GM19452 (cell line): ENCODE measurements around the gene MTHFD1L.

ENCODE experiments used
- ATAC-seq: cut with Tn5 transposase; IDR thresholded peaks from one replicate; pipeline ENCODE4 v1.9.1; 2021; ENCODE audit not compliant: unreplicated experiment

Gene MTHFD1L

DNA sequence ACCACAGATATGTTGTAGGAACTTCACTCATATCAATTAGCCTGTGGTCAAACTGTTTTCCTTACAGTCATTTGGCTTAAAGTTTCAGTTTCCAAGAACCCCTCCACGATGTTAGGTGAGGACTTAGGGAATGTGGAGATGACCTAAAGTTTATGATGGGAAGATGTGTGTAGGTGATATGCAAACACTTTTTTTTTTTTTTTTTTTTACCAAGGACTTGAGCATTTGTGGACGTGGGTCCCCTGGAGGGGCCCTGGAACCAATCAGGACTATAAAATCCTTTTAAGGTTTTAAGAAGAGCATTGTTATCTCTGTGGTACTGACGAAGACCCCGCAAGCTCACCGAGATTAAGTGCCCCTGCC, 478 bp upstream of the MTHFD1L start:
- no peak for ATAC-seq

DNA sequence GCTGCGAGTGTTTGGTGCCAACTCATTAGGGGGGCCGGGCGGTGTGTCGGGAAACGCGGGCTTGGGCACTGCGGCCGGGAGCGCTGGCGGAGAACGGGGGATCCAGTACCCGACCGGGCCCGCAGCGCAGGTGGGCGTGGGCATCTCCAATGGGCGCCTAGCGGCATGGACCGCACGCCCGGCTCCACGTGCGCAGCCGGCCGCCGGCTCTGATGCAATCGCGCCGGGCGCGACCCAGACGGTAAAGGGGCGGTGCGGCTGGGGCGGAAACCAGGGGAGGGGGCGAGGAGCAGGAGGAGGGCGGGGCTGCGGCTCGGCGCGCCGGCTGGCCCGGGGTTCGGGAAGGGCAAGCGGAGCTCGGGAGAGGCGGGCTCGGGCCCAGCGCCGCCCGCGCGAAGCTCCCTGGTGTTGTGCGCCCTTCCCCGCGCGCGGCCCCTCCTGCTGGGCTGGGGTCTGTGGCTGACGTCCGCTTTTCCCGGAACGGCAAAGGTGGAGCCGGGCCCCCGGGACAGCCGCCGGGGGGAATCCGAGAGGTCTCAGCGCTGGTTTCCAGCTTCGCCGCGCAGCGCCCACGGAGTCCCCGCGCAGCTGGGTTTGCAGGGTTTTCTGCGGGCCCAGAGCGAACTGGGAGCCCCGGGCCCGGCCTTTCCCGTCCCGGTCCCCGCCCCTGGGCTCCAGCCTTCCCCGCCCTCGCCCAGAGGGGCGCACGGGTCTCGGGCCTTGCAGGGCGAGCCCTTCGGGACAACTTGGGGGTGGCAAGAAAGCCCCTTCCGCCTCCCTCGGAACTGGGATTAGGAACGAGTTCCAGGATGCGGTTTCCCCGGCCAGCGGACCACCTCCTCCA, 867 bp downstream of the MTHFD1L start:
- ATAC-seq = peak; percentile 72

- no peak for ATAC-seq
Observed at GRCh38 chr6:150866991-150867501, 1.5 kb downstream of the MTHFD1L start.

DNA sequence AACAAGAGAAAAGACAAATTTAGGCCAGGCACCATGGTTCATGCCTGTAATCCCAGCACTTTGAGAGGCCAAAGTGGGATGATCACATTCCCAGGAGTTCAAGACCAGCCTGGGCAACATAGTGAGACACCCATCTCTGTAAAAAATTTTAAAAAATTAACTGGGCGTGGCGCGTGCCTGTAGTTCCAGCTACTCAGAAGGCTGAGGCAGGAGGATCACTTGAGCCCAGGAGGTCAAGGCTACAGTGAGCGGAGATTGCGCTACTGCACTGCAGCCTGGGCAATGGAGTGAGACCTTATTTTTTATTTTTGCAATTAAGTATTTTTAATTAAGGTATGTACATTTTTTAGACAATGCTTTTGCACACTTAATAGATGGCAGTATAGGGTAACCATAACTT, 3.3 kb downstream of the MTHFD1L start:
- no peak for ATAC-seq

GRCh38 chr6:150874179-150874578, 8.7 kb downstream of the MTHFD1L start:
- no peak for ATAC-seq

GRCh38 chr6:150875841-150876240, 10.3 kb downstream of the MTHFD1L start:
- ATAC-seq = no peak

- ATAC-seq = no peak
Observed at GRCh38 chr6:150876598-150876997, 11.1 kb downstream of the MTHFD1L start.

GRCh38 chr6:150877928-150878327, 12.4 kb downstream of the MTHFD1L start:
- ATAC-seq = no peak

- no peak for ATAC-seq
Observed at GRCh38 chr6:150878347-150879213, 13.1 kb downstream of the MTHFD1L start.

DNA sequence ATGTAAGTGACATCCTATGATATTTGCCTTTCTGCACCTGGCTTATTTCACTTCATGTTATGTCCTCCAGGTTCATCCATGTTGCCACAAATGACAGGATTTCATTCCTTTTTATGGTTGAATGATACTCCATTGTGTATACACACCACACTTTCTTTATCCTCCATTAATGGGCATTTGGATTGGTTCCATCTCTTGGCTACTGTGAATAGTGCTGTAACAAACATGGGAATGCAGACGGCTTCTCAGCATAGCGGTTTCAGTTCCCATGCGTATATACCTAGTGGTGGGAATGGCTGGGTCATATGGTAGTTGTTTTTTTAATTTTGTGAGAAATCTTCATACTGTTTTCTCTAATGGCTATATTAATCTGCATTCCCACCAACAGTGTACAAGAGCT, 14.8 kb downstream of the MTHFD1L start:
- no peak for ATAC-seq

- no peak for ATAC-seq
Observed at GRCh38 chr6:150881911-150882481, 16.5 kb downstream of the MTHFD1L start.

- no peak for ATAC-seq
Observed at GRCh38 chr6:150883521-150883920, 18.0 kb downstream of the MTHFD1L start.

DNA sequence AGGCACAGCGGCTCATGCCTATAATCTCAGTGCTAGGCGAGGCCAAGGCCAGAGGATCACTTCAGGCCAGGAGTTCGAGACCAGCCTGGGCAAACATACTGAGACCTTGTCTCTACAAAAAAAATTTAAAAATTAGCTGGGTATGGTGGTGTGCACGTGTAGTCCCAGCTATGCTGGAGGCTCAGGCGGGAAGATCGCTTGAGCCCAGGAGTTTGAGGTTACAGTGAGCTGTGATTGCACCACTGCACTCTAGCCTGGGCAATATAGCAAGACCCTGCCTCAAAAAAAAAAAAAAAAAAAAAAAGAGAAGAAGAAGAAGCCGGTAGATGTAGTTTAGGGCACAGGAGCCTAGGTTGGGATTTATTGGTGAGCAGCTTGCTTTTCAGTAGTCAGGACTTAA, 20.7 kb downstream of the MTHFD1L start:
- no peak for ATAC-seq

GRCh38 chr6:150887978-150888563, 22.6 kb downstream of the MTHFD1L start:
- ATAC-seq = peak; percentile 52

DNA sequence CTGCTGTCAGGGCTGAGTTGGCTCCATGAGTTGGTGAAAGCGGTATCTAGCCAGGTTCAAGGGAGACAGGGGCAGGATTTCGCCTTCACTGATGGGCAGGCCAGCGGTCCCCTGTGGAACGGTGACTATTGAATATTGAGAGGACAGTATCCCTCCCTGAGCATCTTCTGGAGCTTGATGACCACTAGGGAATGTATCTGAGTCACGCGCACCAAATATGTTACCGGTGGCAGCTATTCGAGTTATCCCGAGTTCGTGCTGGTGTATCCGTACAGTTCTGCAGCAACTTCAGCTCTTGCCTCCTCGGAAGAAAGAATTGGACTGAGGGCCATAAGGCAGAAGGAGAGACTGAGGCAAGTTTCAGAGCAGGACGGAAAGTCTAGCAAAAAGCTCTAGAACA, 24.8 kb downstream of the MTHFD1L start:
- no peak for ATAC-seq

DNA sequence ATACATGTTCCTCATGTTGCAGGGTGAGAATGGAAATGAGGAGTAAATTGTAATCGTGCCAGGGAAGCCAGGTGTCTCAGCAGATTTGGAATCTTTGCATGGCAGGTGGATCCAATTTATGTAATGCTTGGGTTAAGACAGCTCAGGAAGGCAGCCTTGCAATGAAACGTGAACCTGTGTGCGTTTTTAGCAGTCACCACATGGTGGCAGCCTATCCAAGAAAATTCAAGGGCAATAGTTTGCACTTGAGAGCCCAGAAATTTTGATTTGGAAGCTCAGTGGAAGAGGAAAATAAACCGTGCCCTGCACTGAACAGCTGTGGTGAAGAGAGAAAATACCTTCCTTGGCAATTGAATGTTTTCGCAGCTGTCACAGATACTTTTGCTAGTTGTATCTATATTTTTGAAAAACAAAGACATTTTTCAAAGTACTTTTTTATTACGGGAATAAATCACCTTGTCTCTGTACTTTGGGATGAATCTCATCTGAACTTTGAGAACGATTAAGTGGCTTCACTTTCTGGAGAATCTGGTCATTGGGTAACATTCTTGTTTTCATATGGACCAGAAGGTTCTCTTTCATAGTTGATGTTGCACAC, 26.5 kb downstream of the MTHFD1L start:
- no peak for ATAC-seq

- ATAC-seq = no peak
Observed at GRCh38 chr6:150894191-150894744, 28.8 kb downstream of the MTHFD1L start.

- ATAC-seq = peak; percentile 76
Observed at GRCh38 chr6:150894935-150895552, 29.5 kb downstream of the MTHFD1L start.

- no peak for ATAC-seq
Observed at GRCh38 chr6:150895928-150896632, 30.6 kb downstream of the MTHFD1L start.
